ENCODE data around the gene COG7.
"Not testable (repeated sequence)": the region's sequence is repeated elsewhere in the genome, so short reads cannot be mapped to it uniquely, and the experiment has no call there.

COG7 gene

DNA sequence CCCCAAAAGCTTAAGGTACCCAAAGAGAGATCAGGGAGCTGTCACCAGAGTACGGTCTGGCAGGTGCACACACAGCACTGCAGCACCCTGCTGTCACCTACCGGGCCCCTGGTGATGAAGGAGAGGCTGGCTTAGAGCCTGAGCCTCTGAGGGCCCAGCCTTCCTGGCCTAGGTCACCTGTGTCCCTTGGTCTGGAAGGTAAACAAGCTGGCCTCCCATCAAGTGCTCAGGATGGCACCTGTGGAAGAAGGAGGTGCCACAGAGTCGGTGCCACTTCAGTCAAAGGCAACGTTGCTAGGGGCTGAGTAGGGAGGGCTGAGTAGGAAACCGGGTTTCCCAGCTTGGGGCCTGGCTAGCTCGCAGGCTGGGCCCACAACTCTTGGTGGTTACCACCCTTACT is 70.7 kb downstream of the COG7 start:
- DNase-seq, result no peak

GRCh38 chr16:23381702-23382101 is 71.3 kb downstream of the COG7 start:
- not testable (repeated sequence) for DNase-seq

GRCh38 chr16:23380501-23380951 is 72.5 kb downstream of the COG7 start:
- DNase-seq, result no peak

DNA sequence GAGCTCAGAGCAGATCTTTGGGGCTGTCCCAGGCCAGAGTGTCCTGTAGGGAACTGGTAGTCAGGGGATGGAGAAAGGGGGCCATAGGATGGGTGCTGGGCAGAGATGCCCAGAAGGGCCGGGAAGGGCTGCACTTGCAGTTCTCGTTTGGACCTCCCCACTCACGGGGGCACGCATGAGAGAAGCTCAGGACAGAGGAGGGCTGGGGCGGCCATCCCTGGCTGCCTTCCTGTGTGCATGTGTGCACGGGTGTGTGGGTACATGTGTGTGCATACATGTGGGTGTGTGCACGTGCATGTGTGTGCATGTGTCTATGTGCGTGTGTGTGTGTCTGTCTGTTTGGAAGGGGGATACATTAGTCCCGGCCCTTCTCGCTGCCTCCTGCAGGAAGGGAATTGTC is 73.3 kb downstream of the COG7 start:
- DNase-seq, result no peak

DNA sequence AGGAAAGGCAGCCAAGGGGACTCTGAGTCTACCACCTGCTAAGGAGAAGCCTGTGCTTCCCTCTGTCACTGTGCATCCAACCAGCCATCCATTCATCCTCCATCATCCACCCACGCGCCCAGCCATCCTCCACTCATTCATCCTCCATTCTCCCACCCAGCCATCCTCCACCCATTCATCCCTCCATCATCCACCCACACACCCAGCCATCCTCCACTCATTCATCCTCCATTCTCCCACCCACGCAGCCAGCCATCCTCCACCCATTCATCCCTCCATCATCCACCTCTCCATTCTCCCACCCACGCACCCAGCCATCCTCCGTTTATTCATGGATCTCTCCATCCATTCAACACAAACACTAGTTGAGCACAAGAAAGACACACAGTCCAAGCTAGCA is 74.1 kb downstream of the COG7 start:
- no peak for DNase-seq

GRCh38 chr16:23378256-23378655 is 74.7 kb downstream of the COG7 start:
- DNase-seq, result no peak

GRCh38 chr16:23377071-23377931 is 75.7 kb downstream of the COG7 start:
- no peak for DNase-seq

GRCh38 chr16:23375643-23376042 is 77.3 kb downstream of the COG7 start:
- no peak for DNase-seq

GRCh38 chr16:23374721-23375510 is 78.1 kb downstream of the COG7 start:
- no peak for DNase-seq

GRCh38 chr16:23373436-23374219 is 79.4 kb downstream of the COG7 start:
- DNase-seq, result no peak

GRCh38 chr16:23371368-23371767 is 81.6 kb downstream of the COG7 start:
- no peak for DNase-seq

GRCh38 chr16:23369416-23369815 is 83.6 kb downstream of the COG7 start:
- DNase-seq, result no peak

GRCh38 chr16:23368469-23368868 is 84.5 kb downstream of the COG7 start:
- no peak for DNase-seq

DNA sequence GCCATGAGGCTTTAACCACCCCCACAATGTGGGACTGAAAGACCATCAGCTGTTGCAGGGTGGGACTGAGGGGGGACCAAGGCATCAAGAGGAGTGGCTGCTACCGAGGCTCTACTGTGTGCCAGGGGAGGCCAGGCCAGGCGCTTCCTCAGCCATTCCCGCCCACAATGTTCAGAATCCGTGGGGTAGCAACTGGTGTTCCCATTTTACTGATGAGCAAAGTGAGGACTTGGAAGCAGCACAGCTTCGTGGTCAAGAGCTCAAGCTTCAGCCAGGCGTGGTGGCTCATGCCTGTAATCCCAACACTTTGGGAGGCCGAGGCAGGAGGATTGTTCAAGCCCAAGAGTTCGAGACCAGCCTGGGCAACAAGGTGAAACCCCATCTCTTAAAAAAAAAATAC is 85.0 kb downstream of the COG7 start:
- no peak for DNase-seq

DNA sequence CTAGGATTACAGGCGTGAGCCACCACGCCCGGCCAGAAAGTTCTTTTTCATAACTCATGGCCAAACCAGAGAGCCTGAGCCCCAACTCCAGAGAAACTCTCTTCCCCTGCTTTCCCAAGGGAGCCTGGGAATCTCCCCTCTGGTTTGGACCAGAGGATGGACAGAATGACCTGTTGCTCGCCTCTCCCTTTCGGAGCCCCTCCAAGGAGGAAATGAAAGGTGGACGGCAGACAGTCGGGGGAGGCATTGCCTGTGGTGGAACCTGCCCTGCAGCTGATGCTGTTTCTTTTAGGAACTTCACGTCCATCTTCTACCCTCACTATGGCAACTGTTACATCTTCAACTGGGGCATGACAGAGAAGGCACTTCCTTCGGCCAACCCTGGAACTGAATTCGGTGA is 85.4 kb downstream of the COG7 start:
- DNase-seq, result no peak

- DNase-seq, result not testable (repeated sequence)
Measured at GRCh38 chr16:23366341-23366740, 86.6 kb downstream of the COG7 start.

DNA sequence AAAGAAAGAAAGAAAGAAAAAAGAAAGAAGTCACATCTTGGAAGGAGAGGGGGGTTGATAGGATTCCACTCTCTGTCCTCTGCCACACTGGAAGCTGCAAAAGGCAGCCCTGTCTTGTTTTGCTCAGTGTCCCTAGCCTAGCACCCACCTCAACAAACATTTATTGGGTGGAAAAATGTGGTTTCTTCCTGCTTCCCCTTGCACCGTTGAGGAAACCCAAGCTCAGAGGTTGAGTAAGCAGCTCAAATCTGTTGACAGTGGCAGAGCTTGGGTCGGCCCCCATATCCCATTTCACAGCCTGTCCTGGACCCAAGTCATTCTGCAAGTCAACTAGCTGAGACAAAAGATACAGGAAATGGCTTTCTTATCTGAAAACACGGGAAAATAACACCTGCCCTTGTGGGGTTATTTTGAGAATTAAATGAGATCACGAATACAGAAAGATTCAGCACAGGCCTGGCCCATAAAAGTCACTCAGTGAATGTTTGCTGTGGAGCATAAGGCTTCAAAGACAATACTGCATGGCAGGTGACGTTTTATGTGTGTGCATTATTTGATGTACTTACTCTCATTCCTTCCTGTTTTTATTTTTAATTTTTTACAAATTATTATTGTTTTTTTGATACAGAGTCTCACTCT is 87.3 kb downstream of the COG7 start:
- DNase-seq, result no peak

DNA sequence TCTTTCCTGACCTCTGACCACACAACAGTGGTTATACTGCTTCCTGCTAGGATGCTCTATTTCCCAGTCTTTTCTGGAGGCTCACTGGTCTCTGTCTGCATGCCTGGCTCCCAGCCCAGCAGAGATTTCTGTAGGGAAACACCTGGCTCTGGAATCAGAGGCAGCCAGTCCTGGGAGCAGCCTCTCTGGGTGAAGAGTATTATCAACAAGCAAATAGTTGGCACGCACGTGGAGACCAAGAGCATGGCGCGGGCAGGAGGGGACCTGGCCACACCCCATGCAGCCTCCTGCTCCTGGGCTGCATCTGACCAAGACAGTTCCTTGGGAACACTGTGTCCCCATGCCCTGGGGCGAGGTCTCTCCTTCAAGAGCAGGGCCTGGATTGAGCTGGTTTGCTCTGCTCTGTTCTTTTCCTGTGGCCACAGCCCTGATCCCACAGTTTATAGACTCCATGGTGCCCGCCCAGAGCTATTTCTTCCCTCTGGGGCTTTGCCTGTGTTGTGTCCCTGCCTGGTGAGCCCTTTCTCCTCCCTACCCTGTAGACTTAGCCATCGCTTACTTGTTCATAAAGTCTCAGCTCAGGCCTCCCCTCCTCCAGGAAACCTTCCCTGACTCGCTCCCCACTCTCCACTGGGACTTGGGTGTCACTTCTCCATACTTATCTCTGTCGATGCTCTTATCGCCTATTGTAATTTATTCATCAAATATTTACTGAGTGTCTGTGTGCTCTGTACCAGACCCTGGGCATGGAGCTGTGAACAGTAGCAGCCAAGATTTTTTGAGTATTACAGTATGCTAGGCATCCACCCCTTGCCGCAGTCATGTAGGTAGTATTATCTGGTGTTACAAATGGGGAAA is 90.3 kb downstream of the COG7 start:
- DNase-seq, result no peak

DNA sequence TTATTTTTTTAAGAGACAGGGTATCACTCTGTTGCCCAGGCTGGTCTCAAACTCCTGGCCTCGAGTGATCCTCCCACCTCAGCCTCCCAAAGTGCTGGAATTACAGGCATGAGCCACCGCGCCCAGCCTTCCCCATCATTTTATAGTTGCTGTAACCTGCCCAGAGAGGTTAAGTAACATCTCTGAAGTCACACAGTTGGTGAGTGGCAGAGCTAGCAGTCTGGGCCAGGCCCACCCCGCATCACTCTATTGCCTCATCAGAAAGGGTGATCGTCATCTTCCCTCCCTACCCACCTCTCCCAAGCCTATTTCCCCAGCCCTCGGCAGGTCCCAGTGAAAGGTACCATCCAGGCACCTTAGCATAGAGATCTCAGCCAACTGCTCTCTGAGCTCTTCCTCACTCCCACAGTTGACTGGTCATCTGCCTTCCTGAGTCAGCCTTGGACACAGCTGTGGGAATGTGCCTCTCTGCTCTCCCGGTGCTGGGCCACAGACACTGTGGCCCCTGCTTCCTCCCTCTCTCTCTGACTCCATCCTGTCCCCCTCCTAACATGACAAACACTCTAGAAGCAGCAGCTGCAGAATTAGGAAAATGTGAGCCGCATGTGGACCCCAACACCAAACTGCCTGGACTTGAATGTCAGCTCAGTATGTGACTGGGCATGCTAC is 93.8 kb downstream of the COG7 start:
- no peak for DNase-seq

GRCh38 chr16:23357761-23358290 is 95.2 kb downstream of the COG7 start:
- DNase-seq, result no peak

DNA sequence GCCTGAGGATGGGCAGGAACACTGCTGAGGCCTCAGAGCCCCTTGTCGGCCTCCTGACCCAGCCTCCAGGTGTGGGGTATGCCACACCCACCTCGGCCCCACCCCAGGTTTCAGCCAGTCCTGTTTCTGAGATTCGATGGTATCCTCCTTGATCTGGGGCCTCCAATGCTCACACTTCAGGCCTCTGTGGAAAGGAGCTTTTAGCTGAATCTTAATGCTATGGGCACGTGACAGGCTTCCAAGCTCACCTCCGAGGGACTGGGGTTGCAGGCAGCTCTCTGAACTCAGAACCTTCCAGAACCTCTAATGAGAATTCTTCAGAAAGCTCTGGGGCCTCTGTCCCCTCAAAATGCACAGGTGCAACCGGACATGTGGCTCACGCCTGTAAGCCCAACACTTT is 96.0 kb downstream of the COG7 start:
- DNase-seq, result no peak
